Measurements from ENCODE around the gene RIPPLY3.

The RIPPLY3 gene

GRCh38 chr21:37061926-37062592 lies 55.6 kb downstream of the RIPPLY3 start:
- DNase-seq = no peak

DNA sequence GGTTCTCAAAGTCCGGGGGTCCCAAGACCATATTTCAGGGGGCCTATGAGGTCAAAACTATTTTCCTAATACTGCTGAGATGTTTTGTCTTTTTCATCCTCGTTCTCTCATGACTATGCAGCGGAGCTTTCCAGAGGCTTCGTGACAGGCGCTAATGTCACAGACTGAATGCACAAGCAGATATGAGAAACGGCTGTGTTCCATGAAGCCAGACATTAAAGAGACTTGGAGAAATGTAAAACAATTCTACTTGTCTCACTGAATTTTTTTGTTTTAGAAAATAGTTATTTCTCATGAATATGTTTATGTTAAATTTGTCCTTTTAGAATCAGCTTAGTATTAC lies 56.1 kb downstream of the RIPPLY3 start:
- no peak for DNase-seq

- DNase-seq = no peak
Measured at GRCh38 chr21:37063433-37063832, 56.9 kb downstream of the RIPPLY3 start.

DNA sequence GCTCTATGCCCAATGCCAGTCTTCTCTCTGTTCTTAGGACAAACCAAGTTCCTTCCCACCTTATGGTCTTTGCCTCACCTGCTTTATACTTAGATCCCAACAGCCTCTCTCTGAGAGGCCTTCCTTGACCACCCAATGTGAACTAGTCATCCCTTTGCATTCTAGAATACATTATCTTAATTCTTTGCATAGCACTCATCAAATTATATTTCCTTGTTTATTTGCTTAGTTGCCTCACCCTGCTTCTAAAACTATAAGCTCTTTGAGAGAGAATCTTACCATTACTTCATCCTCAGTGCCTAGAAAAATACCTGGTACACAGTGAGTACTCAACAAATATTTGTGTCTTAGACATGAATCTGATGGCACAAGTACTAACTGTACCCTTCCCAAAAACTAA lies 58.3 kb downstream of the RIPPLY3 start:
- no peak for DNase-seq

GRCh38 chr21:37065561-37066177 lies 59.2 kb downstream of the RIPPLY3 start:
- DNase-seq = no peak

Data from right kidney (tissue), 1 donor.